HK-2 (cell line): ENCODE measurements around the gene MAZ.

Experiments
- DNase-seq: peaks from one replicate; pipeline ENCODE4 v3.0.0-alpha.2; 2018; ENCODE audit not compliant: unreplicated experiment

Gene MAZ

DNA sequence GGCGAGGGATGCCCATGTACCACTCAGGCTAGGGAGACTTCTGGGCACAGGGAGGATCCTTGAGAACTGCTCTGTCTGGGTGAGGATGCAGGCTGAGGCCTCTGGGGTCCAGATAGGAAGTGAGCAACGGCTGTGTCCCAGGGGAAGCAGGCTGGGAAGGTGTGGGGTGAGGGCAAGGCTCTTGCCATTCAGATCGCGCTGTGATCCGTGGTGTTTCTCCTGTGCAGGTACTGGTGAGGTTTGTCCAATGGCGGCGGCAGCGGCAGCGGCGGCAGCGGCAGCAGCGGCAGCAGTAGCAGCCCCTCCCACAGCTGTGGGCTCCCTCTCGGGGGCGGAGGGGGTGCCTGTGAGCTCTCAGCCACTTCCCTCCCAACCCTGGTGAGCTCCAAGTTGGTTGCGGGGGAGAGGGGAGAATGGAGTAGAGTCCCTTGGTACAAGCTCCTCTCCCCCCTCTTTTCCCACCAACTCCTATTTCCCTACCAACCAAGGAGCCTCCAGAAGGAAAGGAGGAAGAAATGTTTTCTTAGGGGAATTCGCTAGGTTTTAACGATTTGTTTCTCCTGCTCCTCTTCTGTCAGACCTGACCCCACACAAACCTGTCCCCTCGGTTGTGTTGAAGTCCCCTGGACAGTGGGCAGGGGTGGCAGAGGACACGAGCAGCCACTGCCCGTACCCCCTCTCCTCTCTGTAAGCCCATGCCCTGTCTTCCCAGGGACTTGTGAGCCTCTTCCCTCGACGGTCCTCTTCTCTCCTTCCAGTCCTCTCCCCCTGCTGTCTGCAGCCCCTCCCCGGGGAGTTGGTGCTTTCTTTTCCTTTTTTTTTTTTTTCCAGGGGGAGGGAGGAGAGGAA is 3.7 kb downstream of the MAZ start:
- DNase-seq = no peak

DNA sequence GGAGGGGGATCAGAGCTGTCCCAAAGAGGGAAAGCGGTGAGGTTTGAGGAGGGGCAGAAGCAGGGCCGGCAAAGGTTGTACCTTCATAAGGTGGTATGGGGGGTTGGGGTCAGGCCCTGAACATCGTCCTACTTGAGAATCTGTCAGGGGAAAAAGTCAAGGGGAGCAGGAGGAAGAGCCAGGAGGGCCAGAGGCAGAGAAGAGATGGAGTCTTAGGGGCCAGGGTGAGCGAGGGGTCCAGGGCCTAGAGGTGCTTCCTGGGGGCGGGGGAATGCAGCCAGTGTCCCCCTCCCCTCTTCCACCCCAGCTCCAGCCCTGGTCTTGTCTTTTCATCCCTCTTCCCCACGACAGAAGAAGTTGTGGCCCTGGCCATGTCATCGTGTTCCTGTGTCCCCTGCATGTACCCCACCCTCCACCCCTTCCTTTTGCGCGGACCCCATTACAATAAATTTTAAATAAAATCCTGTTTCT is 4.4 kb downstream of the MAZ start:
- DNase-seq = no peak

DNA sequence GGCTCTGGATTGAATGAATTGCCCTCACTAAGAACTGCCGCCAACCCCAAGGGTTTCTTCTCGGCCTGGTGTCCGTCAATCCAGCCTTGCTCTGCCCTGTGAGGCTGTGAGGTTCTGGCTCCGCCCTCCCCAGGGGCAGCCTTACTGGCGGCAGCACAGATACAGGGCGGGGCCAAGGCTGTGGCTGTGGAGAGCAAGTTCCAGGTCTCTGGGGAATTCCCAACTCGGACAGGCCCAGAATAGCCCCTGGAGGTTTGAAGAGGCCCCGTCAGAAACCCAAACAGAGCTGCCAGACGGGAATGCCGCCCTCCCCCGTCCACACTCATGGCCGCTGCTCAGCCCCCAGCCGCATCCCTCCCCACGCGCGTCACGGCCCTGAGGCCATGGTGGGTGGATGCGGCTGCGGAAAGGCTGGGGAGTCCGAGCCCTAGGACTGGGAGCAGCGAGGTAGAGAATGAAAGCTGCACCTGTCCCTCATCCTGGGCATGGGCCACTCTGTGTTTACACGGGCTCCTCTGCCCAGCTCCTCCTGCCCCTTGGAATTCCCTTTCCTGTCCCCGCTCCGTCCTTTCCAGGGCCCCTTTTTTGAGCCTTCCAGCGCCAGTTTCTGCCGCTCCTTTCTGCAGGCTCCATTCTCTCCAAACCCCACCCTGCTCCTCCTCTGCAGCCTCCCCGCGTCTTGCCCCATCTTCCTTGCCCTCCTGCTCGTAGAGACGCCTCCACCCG is 5.0 kb downstream of the MAZ start:
- peak; percentile 92 for DNase-seq

DNA sequence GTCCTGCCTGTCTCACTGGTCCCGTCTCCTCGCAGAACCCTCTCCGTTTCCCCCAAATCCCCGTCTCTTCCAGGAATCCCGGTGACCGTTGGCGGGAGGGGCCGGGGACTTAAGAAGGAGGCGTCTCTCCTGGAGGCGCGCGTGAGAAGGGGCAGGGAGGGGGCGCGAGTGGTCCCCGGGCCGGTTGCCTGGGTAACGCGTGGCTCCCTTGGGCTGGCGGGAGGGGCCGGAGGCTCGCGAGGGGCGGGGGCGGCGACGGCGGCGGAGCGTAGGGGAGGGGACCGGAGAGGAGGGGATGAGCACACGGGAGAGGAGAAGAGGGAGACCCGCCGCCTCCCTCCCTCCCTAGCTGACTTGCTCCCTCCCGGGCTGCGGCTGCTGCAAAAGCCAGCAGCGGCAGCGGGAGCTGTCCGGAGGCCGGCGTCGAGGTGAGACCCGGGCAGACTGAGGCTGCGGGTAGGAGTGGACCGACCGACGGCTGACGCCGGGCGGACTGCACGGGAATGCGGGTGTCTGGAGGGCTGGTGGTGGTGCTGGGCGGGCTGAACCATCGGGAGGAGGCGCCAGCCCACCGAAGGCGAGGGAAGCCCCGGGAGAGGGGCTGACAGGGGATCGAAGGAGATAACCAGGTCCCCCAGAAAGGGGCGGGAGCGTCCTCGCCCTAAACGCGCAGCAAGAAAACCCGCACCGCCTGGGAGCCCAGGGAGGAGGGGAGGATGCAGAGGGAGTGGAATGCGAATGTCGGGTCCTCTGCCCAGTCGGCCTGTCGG is 5.8 kb downstream of the MAZ start, which contains the start of gene PRRT2:
Gene PRRT2, plus strand, starts transcription at position 298 of the 770 bp plus-strand sequence. CDS start 862 bp downstream, outside the sequence.
- peak; percentile 49 for DNase-seq

DNA sequence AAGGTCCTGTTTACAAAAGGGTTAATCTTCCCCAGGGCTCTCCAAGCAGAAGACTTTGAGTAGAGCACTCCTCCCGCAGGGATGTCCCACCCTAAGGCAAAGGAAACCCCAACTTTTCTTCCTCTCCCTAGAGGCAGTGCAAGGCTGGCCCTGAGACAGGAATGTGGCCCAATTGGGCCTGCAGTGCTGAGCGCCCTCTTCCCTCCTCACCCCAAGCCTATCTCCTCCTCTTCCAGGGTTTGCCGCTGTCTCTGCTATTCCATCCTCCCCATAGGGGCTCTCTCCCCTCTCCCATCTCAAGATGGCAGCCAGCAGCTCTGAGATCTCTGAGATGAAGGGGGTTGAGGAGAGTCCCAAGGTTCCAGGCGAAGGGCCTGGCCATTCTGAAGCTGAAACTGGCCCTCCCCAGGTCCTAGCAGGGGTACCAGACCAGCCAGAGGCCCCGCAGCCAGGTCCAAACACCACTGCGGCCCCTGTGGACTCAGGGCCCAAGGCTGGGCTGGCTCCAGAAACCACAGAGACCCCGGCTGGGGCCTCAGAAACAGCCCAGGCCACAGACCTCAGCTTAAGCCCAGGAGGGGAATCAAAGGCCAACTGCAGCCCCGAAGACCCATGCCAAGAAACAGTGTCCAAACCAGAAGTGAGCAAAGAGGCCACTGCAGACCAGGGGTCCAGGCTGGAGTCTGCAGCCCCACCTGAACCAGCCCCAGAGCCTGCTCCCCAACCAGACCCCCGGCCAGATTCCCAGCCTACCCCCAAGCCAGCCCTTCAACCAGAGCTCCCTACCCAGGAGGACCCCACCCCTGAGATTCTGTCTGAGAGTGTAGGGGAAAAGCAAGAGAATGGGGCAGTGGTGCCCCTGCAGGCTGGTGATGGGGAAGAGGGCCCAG is 6.7 kb downstream of the MAZ start:
- DNase-seq = no peak

DNA sequence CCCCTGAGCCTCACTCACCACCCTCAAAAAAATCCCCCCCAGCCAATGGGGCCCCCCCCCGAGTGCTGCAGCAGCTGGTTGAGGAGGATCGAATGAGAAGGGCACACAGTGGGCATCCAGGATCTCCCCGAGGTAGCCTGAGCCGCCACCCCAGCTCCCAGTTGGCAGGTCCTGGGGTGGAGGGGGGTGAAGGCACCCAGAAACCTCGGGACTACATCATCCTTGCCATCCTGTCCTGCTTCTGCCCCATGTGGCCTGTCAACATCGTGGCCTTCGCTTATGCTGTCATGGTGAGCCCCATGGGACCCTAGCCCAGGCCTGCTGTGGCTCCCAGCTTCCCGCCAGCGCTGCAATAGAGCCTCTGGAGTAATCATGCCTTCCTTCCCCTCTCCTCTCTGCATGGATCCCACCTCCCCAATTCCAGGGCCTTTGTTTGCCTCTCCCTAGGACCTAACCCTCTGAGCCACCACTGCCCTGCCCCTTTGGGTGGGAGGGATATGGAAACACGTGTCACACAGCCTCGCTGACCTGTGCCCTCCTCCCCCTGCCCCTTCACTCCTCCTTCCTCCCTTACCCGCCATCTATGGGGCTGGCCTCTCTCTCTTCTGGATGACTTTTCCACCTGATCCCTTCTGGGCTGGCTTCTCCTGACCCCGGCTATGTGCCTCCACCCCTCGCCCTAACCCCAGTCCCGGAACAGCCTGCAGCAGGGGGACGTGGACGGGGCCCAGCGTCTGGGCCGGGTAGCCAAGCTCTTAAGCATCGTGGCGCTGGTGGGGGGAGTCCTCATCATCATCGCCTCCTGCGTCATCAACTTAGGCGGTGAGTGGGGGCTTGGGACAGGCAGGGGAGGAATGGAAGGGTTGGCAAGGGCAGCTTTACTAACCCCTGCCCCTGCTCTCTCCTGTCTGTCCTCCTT is 7.6 kb downstream of the MAZ start:
- no peak for DNase-seq

DNA sequence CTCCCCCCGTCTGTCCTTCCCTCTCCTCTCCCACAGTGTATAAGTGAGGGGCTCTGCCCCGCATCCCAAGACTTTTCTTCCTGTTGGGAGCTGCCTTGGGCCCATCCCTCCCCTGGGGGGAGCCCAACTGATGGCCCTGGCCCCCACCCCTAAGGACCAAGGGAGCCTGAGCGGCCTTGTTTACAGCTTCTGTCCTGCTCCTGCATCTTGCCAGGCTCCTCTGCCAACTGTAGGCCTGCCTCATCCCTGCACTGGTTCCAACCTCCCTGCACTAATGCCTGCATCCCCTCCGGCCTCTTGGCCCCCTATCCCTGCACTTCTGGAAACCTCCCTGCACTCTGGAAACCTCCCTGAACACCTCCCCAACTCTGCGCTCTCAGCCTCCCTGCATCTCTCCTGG is 8.3 kb downstream of the MAZ start:
- no peak for DNase-seq

DNA sequence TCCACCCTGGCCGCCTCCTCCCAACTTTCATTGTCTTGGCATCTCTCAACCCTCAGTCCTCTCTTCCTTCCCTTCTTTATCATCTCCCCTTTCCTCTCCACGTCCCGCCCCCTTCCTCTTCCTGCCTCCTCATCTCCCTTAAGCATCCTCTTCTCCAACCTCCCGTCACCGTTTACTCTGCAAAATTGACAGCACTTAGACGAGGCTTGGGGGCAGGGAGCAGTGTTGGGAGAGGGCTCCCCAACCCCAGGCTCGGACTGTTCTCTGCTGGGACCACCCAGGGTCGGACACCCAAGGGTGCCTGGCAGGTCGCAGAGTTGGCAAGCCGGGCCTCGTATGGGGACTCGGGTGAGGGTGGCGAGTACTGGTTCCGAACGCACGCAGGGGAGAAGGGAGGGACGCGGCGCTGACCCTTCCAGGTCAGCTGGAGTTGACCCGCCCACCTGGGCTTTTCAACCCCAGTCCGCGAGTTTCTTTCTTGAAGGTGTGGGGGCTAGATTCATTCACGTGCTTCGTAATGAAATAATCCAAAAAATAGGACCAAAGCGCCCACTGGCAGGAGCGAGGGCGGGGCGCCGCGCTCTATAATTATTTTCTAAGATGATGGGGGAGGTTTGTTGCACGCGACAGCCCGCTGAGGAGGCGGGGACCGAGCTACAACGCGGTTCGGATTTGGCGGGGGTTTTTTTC is 8.8 kb downstream of the MAZ start:
- DNase-seq = no peak

DNA sequence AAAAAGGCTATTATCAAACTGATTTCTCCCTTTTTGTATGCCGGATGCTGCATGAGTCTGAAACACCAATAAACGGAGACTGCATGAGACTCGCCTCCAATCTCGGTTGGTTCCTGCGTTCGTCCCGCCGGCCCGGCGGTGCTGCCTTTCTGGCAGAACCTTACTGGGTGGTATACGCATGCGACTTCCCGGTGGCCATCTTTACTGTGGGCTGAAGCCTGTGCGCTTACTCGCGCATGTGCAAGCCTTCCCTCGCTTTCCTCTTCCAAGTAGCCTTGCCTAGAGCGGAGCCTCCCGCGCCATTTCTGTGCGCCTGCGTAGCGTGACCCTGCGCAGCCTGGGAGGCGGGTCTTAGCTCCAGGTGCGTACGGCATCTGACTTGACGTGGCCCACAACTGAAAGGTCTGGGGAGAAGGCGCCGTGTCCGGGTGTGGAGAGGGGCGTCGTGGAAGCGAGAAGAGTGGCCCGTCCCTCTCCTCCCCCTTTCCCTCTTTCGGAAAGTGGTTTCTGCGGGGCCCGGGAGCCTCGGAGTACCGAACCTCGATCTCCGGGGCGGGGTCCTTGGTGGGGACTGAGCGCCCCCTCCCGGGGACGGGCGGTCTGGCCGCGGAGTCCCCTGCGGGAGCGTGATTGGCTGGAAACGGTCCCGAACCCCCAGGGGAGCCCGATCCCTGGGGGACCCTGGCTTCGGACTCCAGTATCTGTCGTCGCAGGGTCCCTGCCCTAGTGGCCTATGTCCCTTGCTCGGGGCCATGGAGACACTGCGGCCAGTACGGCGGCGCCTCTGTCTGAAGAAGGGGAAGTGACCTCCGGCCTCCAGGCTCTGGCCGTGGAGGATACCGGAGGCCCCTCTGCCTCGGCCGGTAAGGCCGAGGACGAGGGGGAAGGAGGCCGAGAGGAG is 9.7 kb downstream of the MAZ start, which contains the start of gene PAGR1:
Gene PAGR1, plus strand, starts transcription at position 360 of the 901 bp plus-strand sequence. Its CDS starts 374 bp downstream, at position 734.
- DNase-seq = peak; percentile 92

DNA sequence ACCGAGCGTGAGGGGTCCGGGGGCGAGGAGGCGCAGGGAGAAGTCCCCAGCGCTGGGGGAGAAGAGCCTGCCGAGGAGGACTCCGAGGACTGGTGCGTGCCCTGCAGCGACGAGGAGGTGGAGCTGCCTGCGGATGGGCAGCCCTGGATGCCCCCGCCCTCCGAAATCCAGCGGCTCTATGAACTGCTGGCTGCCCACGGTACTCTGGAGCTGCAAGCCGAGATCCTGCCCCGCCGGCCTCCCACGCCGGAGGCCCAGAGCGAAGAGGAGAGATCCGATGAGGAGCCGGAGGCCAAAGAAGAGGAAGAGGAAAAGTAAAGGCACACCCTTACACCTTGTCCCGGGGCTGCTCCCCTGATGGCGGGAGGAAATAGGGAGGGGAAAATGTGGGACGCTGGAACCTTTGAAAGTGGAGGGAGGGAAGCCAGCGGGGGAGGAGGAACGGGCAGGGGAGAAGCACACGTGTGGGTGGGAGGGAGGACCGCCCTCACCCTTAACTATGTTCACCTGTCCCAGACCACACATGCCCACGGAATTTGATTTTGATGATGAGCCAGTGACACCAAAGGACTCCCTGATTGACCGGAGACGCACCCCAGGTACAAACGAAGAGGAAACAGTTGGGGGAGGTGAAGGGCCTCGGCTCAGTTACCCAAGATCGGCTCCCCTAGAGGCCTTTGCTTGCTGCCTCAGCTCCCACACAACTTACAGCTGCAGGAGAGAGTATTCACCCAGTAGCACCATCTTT is 10.5 kb downstream of the MAZ start:
- peak; percentile 68 for DNase-seq

DNA sequence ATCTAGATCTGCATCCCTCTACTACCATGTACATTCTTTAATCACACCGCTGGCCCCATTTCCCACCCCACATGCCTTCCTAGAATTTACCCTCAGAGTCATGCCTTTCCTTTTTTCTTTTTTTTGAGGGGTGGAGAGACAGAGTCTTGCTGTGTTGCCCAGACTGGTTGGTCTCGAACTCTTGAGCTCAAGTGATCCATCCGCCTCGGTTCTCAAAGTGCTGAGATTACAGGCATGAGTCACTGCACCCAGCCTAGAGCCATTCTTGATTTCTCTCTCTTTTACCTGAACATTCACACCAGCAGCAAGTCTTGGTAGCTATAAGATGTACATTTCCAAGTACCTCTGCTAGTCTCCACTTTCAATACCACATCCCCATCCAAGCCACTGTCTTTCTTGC is 11.8 kb downstream of the MAZ start:
- no peak for DNase-seq

DNA sequence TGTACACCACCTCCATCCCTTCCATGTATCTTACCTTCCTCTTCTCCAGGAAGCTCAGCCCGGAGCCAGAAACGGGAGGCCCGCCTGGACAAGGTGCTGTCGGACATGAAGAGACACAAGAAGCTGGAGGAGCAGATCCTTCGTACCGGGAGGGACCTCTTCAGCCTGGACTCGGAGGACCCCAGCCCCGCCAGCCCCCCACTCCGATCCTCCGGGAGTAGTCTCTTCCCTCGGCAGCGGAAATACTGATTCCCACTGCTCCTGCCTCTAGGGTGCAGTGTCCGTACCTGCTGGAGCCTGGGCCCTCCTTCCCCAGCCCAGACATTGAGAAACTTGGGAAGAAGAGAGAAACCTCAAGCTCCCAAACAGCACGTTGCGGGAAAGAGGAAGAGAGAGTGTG is 13.2 kb downstream of the MAZ start:
- no peak for DNase-seq

DNA sequence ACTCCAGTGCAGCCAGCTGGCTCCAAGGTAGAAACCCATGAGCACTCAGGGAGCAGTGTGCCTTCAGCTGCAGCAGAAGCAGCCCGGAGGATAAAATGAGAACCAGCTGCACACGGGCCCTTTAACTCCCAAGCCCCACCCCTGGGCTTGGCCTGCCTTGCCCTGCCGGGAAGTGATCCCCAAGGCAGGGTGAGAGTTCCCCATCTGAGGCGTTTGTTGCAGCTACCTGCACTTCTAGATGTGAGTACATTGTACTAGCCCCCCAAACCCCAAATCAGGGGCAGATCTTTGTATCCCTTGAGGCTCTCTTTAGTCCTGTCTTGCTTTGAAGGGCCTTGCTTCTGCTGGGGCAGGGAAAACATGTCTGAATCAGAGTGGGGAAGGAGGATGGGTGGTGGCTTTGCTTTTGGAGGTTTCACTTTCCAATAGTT is 14.0 kb downstream of the MAZ start, which contains the start of gene MVP:
Gene MVP, plus strand, starts transcription at position 192 of the 431 bp plus-strand sequence. CDS start 10,088 bp downstream, outside the sequence.
- DNase-seq = peak; percentile 44

DNA sequence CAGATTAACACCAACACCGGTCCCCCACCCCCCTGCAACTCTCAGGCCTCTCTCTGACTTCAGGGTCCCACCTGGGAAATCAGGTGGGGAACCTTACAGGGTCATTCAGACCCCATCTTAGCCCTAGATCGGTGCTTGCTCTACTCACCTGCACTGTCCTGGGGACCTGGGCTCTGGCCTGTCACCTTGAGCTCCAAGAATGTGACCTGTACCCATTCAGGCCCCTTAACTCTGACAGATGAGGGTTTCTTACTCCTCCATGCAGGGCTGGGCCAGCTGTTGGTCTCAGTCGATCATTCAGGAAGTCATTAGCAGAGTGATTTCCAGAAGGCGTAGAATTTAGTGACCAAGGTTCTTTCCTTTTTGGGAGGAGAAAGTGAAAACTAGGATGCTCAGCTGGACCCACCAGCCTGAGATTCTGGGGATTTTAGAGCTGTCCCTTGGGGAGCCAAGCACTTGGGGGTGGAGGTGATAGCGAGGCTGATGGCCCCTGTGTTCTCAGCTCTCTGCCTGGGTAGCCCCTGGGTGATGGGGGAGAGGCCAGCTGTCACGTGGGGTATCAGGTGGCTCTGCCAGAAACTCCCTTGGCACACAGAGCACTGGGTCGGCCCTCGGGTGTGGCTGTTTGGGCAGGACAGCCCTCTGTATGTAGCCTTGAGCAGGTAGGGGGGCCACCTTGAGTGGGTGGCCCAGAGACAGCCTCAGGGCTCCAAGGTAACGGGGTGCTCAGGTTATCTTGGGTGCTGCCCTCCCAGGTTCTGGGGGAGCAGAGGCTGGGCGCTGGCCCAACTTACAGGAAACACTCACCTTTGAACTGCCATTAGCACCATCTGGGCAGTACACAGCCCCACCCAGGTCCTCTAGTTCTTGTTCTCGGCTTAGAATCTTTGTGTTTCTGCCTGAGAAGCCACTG is 14.7 kb downstream of the MAZ start:
- DNase-seq = peak; percentile 58

DNA sequence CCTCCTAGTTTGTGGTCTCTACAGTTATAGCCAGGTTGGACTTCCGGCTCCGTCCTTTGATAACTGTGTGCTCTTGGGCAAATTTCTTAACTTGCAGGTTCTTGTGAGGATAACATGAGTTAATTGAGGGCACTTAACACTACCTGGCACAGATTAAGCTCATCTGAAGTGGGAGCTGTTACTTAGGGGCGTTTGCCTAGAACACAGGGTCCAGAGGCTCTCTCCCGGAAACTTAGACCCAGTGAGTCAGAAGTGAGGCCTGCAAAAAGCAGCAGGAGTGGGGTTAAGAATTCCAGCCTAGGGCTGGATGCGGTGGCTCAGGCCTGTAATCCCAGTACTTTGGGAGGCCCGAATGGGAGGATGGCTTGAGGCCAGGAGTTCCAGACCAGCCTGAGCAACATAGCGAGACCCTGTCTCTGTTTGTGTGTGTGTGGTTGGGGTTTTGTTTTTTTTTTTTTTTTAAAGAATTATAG is 15.3 kb downstream of the MAZ start:
- peak; percentile 61 for DNase-seq

DNA sequence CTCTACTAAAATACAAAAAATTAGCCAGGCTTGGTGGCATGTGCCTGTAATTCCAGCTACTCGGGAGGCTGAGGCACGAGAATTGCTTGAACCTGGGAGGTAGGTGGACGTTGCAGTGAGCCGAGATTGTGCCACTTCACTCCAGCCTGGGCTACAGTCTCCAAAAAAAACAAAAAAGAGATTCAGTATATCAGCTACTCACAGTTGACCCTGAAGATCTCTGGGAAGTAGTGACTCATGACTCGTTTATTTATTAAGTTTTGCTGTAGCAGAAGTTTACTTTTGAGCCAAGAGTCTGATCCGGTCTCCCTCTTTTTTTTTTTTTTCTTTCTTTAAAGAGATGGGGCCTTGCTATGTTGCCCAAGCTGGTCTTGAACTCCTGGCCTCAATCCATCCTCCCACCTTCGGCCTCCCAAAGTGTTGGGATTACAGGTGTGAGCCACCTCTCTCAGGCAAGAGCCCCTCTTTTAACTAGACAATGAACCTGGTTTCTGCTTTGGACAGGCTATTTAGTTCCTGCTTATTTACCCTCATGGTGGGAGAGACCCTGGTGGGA is 18.3 kb downstream of the MAZ start:
- DNase-seq = no peak
